Measurements from ENCODE around the gene ADAP1.

The ADAP1 gene

GRCh38 chr7:908591-909357, 45.7 kb downstream of the ADAP1 start:
- peak; percentile 72 for DNase-seq (ENCODE audit: low spot score)

DNA sequence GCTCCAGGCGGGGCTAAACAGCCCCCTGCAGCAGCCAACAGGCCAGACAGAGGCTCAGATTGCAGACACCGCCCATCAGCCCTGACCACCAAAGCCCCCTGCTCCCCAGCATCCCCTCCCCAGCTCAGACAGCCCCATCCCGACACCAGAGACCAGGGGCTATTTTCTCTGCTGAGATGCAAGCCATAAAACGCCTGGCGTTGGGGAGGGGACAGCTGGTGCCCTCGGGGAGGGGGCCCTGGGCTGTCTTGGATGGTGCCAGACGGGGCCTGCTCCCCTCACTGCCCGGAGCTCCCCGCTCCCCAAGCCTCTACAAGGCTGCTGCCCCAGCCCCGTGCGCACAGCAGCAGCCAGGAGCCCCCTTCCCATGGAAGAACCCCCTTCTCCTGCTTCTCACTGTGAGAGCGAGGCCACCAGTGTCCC, 46.3 kb downstream of the ADAP1 start:
- no peak for DNase-seq (ENCODE audit: low spot score)

DNA sequence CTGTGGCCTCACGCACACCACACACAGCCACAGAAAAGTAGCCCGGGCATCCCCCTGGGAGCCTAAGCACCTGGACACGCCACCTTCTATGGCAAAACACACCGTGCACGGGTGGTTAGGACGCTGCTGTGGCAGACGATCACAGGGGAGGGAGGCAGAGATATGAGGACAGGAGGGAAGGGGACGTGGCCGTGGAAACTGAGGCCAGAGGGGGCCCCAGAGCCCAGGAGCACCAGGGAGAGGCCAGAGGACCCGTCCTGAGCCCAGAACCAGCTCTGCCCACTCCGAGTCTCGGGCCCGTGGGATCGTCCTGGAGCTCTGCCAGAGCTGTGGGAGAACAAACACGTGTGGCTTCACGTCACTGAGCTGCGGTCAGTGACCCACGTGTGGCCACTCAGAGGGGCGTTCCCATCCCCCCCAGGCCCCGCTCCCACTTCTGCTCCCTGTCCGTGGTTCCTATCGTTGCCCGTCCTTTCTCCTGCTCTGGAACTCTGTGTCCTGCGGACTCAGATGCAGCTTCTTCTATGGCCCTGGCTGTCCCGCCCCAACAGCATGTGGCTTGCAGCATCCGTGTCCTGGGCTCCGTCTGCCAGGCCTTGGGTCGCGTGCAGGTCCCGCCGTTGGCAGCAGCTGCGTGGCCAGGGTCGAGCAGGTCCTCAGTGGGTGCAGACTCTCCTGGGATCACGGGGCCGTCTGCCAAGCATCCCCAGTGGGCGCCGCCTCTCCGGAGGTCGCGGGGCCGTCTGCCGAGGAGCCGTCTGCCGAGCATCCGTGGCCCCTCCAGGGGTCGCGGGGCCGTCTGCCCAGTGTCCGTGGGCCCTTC, 47.1 kb downstream of the ADAP1 start:
- DNase-seq (ENCODE audit: low spot score) = no peak

GRCh38 chr7:906776-907157, 47.7 kb downstream of the ADAP1 start:
- DNase-seq (ENCODE audit: low spot score) = no peak

- peak; percentile 42 for DNase-seq (ENCODE audit: low spot score)
Observed at GRCh38 chr7:904847-905246, 49.6 kb downstream of the ADAP1 start.

DNA sequence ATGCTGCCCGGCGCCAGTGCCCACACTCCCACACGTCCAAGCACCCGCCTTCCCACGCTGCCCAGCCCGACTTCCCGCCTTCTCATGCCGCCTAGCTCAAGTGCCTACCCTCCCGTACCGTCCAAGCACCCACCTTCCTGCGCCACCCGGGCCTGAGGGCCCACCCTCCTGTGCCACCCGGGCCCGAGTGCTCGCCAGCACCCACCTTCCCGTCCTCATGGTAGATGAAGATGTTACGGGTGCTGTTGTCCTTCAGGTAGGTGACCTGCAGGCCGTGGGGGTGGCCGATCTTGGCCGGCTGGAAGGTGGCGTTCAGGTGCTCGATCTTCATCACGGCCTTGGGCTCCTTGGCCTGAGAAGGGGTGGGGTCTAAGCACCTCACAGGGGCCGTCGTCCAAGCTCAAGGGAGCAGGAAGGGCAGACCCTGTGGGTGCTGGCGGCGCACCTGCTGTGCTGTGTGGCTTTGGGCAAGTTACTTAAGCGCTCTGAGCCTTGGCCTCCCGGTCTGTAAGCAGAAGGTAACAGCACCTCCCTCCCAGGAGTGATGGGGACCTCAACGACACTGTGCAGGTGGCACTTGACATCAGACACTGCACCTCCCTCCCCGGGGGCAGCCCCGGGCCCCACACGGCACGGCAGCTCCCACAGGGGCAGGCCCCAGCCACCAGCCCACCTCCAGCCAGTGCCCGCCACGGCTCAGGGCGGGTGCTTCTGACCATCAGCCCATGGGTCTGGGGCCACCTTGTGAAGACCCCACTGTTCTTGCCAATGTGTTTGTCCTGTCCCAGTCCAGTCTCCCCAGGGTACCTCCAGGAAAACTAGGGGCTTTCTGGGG, 50.3 kb downstream of the ADAP1 start:
- DNase-seq (ENCODE audit: low spot score) = no peak

DNA sequence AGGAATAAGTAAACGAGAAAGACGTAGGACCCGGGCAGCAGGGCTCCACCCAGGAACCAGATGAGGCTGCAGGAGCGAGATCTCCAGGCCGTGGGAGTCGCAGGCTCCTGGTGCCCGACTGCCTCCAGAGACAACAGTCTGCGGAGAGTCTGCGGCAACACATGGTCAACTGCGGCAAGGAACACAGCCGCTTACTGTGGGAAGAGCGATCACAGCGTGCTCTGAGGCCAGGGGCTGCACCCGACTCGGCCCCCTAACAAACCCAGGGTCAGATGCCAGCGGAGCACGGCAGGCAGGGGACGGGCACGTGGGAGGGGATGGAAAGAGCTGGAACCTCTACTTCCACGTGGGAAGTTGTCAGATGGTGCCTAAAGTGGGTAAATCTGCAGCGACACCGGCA, 51.5 kb downstream of the ADAP1 start:
- DNase-seq (ENCODE audit: low spot score) = no peak

DNA sequence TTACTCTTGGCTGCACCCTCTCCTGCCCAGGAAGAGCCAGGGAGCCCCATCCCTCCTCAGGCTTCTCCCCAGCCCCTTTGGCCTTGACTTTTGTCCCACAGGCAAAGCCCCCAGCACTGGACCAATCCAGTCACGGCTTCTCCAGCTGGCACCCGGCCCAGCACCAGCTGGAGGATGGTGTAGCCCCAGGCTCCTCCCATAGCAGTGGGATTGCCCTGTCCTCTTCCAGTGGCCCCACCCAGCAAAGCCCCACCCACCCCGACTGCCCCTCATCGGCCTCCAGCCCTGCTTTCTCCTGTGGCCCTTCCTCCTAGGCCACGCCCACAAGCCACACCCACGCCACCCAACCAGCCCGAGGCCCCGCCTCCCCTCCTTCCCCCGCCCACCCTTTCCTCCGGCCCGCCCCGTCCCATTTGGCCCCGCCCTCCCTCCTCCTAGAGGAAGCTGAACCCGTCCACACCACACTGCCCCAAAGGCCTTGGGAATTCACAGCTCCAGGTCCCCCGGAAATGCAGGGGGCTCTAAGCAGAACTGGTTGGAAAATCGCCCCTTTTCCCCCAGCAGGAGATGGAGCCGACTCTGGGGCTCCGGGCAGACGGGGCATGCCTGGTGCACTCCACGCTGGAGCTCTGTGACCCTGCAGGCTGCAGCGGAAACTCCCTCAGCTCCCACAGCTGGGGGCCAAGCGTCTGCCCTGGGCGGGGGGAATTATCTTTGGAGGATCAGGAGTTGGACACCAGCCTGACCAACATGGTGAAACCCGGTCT, 52.9 kb downstream of the ADAP1 start:
- peak; percentile 92 for DNase-seq (ENCODE audit: low spot score)

DNA sequence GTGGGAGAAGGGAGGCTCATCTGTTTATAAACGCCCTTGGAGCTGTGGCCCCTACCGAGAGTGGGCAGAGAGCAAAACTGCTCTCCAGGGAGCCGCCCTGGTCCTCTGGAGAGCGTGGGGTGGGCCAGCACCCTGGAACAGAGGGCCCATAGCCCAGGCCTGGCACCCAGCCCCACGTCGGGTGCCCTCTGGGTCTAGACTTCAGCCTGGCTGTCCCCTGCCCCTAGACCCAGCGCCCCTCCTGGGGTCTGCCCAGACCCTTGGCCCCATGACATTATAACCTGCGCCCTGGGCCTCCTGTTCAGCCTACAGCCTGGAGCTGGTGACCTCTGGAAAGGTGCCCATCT, 53.5 kb downstream of the ADAP1 start:
- DNase-seq (ENCODE audit: low spot score) = no peak

DNA sequence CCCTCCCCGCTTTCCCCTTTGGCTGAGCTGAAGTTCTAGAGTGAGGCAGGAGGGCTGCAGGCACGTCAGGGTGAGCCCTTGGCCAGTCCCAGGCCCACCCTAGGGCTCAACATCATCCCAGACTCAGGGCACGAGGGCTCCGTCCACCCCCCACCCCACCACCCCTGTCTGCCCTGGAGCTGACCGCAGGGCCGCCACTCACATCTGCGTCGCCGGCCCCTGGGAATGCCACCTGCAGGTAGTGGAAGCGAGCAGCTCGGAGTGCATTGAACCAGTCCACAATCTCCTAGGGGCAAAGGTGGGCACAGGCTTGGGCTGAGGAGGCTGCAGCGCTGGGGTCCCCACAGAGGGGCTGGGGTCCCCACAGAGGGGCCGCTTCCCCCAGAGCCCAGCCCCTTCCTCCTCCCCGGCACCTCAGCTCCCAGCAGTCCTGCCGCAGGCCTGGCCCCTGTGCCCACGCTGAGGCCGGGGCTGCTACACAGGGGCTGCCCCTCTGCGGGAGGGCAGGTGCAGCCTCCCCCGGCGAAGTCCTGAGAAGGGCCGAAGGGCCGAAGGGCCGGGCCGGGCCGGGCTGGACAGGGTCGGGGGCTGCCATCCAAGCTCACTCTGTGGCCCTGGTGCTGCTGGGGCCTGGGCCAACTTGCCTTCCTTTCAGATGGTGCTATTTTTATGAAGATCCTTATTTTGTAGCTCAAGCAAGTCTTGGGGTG, 54.0 kb downstream of the ADAP1 start:
- DNase-seq (ENCODE audit: low spot score) = no peak

GRCh38 chr7:899806-900205, 54.7 kb downstream of the ADAP1 start:
- no peak for DNase-seq (ENCODE audit: low spot score)

DNA sequence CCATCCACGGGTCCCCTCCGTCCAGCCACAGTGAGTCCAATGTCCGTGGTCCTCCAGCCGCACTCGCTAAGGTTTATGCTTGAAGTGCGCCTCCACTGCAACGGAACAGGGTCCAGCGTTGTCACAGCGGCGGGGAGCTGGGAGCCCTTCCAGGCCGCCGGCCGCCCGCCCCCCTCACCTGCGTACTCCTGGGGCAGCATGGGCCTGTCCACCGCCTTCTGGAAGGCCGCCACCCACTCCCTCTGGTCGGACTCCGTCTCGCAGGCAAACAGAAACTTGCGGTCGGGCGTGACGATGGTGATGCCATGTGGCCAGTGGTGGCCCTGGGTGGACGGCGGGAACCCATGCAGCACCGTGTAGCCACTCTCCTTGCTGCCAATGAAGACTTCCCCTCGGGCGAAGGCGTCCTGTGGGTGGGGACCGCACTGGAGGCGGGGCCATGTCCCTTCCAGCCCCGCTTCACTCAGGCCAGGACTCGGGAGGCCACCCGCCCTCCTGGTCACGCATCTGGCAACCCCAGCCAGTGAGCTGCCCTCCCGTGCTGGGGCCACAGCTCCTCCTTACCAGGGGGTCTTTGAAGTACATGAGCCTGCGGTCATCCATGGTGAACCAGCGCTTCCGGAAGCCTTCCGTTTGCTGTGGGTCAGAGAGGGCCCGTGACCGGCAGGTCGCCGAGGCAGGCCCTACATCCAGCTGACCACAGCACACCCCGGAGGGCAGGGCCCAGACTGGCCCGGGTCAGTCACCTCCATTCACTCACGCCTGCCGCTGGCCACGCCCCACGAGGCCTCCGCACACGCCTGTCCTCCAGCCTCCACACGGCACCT, 55.4 kb downstream of the ADAP1 start:
- no peak for DNase-seq (ENCODE audit: low spot score)

DNA sequence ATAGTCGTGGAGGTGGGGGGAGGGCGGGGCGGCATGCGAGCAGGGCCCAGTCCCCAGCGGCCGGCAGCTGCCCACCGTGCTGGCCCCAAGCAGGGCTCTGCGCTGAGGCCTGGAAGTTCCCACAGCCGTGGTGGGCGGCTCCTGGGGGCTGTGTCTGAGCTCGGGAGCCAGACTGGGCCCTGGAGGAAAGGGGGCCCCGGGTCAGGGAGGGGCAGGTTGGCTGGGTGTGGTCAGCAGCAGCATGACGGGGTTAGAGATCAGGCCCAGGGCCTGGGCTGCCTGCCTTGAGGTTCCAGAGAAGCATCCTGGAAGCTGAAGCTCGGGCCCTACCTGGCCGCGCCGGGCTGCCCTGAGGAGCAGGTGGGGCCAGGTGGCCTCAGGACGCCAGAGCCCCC, 56.0 kb downstream of the ADAP1 start:
- DNase-seq (ENCODE audit: low spot score) = no peak

- DNase-seq (ENCODE audit: low spot score) = no peak
Observed at GRCh38 chr7:897771-898376, 56.6 kb downstream of the ADAP1 start.

DNA sequence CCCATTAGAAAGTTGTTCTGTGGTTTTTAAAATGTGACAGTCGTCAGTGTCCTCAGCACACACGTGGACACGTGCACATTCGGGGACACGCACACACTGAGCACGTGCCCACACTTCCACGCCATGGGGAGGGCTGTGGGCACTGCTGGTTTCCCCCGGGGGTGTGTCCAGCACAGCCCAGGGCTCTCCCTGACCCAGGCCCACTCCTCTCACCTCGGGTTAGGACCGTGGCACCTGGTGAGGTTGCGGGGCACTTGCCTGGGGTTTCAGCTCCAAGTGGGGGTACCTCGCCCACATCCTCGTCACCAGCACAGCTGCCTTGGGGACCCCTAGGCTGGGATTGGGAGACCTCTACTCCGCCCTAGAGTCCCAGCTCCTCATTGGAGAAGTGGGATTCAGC, 57.4 kb downstream of the ADAP1 start:
- no peak for DNase-seq (ENCODE audit: low spot score)

DNA sequence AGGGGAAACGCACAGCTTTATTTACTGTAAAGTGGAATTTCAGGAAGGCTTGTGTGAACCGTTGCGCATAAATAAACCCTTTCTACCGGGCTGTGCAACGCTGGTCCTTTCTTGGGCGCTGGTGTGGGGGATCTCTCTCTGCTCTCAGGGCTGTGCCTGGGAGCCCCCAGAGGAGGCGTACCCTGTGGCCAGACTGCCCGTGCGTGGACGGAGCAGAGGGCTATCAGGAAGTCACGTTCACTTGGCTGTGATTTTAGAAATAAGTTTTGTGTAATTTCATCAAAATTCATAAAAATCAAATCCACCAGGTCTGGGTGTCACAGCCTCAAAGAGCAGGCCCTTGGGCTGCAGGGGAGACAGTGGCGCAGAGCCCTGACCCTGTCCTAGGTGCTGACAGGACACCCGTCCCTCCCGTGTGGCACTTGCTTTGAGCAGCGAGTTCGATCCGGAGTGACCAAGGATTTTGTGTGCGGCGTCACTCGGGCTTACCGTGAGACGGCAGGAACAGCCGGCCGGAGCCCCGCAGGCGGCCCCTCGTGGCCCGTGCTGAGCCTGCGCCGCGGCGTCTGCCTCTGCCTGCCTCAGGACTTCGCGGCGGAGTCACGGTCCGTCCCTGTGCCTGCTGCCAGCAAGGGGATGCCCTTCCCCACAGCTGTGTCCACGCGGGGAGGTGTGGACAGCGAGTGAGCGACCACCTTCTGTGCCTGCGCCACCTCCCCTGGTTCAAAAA, 58.0 kb downstream of the ADAP1 start:
- no peak for DNase-seq (ENCODE audit: low spot score)

DNA sequence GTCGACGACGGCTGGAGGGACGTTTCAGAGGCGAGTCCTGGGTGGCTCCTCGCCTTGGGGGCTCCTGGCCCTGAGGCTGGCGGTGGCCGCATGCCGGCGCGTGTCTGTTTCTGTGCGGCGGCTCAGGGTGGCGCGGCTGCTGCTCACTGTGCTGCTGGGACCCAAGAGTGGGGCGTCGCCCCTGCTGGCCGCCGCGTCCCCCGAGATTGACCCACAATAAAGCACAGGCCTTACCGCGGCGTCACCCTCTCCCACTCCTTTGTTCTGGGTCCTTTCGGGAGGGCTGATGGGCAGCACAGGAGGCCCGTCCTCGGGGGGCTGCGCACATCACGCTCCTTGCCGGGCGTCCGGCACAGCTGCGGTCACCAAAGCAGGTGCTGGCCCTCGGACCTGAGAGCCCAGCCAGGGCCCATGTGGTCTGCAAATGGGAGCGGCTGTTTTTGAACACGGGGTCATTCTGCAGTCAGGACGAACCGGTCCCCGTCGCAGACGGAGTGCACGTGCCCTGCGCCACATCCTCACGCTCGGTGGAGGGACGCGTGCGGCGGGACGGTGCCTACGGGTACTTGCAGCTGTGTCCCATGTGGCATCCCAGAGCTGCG, 58.9 kb downstream of the ADAP1 start:
- no peak for DNase-seq (ENCODE audit: low spot score)

DNA sequence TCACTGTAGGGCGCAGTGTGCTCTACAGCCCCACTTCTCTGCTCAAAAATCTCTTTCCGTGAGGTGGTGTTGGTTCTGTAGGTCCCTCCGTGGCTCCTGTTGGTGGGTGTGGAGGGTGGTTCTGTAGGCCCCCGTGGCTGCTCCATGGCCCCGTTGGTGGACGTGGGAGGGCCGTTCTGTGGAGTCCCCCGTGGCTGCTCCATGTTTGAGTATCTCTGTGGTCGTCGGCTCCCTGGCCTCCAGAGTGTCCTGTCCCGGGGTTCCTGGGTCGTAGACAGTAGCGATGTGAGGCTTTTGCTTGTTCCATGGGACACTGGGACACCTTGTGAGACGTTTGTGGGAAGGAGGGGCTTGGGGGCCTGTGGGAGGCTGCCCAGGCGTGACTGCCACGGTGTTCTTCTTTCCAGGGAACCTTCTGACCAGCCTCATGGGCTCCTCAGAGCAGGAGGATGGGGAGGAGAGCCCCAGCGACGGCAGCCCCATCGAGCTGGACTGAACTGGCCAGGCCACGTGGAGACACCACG, 59.5 kb downstream of the ADAP1 start:
- DNase-seq (ENCODE audit: low spot score) = no peak
